ENCODE data around the gene FAM120A.

FAM120A gene

GRCh38 chr9:93457006-93457405, 5.5 kb downstream of the FAM120A start:
- peaks cover 59% of the 10 kb centered on the region for H3K36me3 ChIP-seq (ENCODE audit: low read depth)
- H3K4me1 ChIP-seq (ENCODE audit: insufficient read depth, poor library complexity, severe bottlenecking) = peaks cover 50% of the 10 kb centered on the region
- H3K27me3 ChIP-seq (ENCODE audit: insufficient read depth, poor library complexity, severe bottlenecking) = no peaks in the 10 kb centered on the region
- ATAC-seq (ENCODE audit: low read depth) (no peak), DNase-seq (ENCODE audit: low spot score) (no peak)
- H3K9me3 ChIP-seq (ENCODE audit: severe bottlenecking) = no peaks in the 10 kb centered on the region
- no peak overlapping the region for H3K27ac ChIP-seq (ENCODE audit: poor library complexity, severe bottlenecking)
- no peak overlapping the region for H3K4me3 ChIP-seq (ENCODE audit: severe bottlenecking)
- no peak for TF ChIP-seq CTCF (IDR thresholded peaks at IDR 0.05; ENCODE audit: poor library complexity, severe bottlenecking)

- TF ChIP-seq CTCF (IDR thresholded peaks at IDR 0.05; ENCODE audit: poor library complexity, severe bottlenecking) = no peak
- no peaks in the 10 kb centered on the region for H3K9me3 ChIP-seq (ENCODE audit: severe bottlenecking)
- peak overlapping the region; percentile 10 for H3K27ac ChIP-seq (ENCODE audit: poor library complexity, severe bottlenecking)
- ATAC-seq (ENCODE audit: low read depth) (peak; percentile 42; the same call in 1 of the 3 replicates), DNase-seq (ENCODE audit: low spot score) (no peak)
- H3K4me1 ChIP-seq (ENCODE audit: insufficient read depth, poor library complexity, severe bottlenecking) = peaks cover 61% of the 10 kb centered on the region
- H3K27me3 ChIP-seq (ENCODE audit: insufficient read depth, poor library complexity, severe bottlenecking) = no peaks in the 10 kb centered on the region
- no peak overlapping the region for H3K4me3 ChIP-seq (ENCODE audit: severe bottlenecking)
- peaks cover 62% of the 10 kb centered on the region for H3K36me3 ChIP-seq (ENCODE audit: low read depth)
These were observed 7.2 kb downstream of the FAM120A start for GRCh38 chr9:93458712-93459111.

GRCh38 chr9:93459432-93459847, 8.0 kb downstream of the FAM120A start:
- Histone ChIP-seq H3K27ac (ENCODE audit: poor library complexity, severe bottlenecking) (peak overlapping the region; percentile 10), H3K4me1 (ENCODE audit: insufficient read depth, poor library complexity, severe bottlenecking) (peaks cover 56% of the 10 kb centered on the region), H3K36me3 (ENCODE audit: low read depth) (peaks cover 55% of the 10 kb centered on the region), H3K4me3 (ENCODE audit: severe bottlenecking) (no peak overlapping the region), H3K27me3 (ENCODE audit: insufficient read depth, poor library complexity, severe bottlenecking) (no peaks in the 10 kb centered on the region), H3K9me3 (ENCODE audit: severe bottlenecking) (no peaks in the 10 kb centered on the region)
- no peak for TF ChIP-seq CTCF (IDR thresholded peaks at IDR 0.05; ENCODE audit: poor library complexity, severe bottlenecking)
- no peak for ATAC-seq (ENCODE audit: low read depth)
- DNase-seq (ENCODE audit: low spot score) = no peak

GRCh38 chr9:93460689-93461413, 9.4 kb downstream of the FAM120A start:
- Histone ChIP-seq H3K4me3 (ENCODE audit: severe bottlenecking) (no peak overlapping the region), H3K4me1 (ENCODE audit: insufficient read depth, poor library complexity, severe bottlenecking) (peaks cover 50% of the 10 kb centered on the region), H3K27ac (ENCODE audit: poor library complexity, severe bottlenecking) (no peak overlapping the region), H3K27me3 (ENCODE audit: insufficient read depth, poor library complexity, severe bottlenecking) (no peaks in the 10 kb centered on the region), H3K36me3 (ENCODE audit: low read depth) (peaks cover 43% of the 10 kb centered on the region), H3K9me3 (ENCODE audit: severe bottlenecking) (no peaks in the 10 kb centered on the region)
- DNase-seq (ENCODE audit: low spot score) = no peak
- no peak for TF ChIP-seq CTCF (IDR thresholded peaks at IDR 0.05; ENCODE audit: poor library complexity, severe bottlenecking)
- ATAC-seq (ENCODE audit: low read depth) = no peak

GRCh38 chr9:93461414-93461743, 9.9 kb downstream of the FAM120A start:
- Histone ChIP-seq H3K4me3 (ENCODE audit: severe bottlenecking) (no peak overlapping the region), H3K27ac (ENCODE audit: poor library complexity, severe bottlenecking) (no peak overlapping the region), H3K4me1 (ENCODE audit: insufficient read depth, poor library complexity, severe bottlenecking) (peaks cover 52% of the 10 kb centered on the region), H3K9me3 (ENCODE audit: severe bottlenecking) (no peaks in the 10 kb centered on the region), H3K27me3 (ENCODE audit: insufficient read depth, poor library complexity, severe bottlenecking) (no peaks in the 10 kb centered on the region), H3K36me3 (ENCODE audit: low read depth) (peaks cover 38% of the 10 kb centered on the region)
- ATAC-seq (ENCODE audit: low read depth) (no peak), DNase-seq (ENCODE audit: low spot score) (no peak)
- no peak for TF ChIP-seq CTCF (IDR thresholded peaks at IDR 0.05; ENCODE audit: poor library complexity, severe bottlenecking)

Data from RWPE2 (cell line).